ENCODE measurements around the gene TASP1.

DNA sequence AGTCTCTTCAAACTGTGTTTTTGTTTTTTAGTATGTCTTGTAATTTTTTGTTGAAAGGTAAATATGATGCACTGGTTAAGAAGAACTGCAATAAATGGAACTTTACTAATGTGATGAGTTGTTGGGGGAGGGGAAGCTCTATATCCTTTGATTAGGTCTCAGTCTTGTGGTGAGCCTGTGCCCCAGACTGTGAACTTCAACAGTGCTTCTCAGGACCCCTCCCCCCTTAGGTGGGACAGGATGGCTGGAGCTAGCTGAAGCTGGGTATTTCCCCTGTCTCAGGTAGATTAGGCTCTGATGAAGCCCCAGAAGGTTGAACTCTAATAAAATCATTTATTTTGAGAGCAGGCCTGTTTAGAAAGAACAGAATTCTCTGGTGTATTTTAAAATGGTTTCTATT lies 31.4 kb upstream of the TASP1 start:
- TF ChIP-seq POLR2A (IDR thresholded peaks at IDR 0.05), result no peak
- TF ChIP-seq, protein P1, sequence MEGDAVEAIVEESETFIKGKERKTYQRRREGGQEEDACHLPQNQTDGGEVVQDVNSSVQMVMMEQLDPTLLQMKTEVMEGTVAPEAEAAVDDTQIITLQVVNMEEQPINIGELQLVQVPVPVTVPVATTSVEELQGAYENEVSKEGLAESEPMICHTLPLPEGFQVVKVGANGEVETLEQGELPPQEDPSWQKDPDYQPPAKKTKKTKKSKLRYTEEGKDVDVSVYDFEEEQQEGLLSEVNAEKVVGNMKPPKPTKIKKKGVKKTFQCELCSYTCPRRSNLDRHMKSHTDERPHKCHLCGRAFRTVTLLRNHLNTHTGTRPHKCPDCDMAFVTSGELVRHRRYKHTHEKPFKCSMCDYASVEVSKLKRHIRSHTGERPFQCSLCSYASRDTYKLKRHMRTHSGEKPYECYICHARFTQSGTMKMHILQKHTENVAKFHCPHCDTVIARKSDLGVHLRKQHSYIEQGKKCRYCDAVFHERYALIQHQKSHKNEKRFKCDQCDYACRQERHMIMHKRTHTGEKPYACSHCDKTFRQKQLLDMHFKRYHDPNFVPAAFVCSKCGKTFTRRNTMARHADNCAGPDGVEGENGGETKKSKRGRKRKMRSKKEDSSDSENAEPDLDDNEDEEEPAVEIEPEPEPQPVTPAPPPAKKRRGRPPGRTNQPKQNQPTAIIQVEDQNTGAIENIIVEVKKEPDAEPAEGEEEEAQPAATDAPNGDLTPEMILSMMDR (IDR thresholded peaks at IDR 0.05), result no peak
